COLO668 (cell line): ENCODE measurements around the gene DSCAML1.

Experiments
- DNase-seq: peaks from one replicate; lab custom pipeline; 2025; ENCODE audit not compliant: unreplicated experiment; lab: John Stamatoyannopoulos, UW

Gene DSCAML1

DNA sequence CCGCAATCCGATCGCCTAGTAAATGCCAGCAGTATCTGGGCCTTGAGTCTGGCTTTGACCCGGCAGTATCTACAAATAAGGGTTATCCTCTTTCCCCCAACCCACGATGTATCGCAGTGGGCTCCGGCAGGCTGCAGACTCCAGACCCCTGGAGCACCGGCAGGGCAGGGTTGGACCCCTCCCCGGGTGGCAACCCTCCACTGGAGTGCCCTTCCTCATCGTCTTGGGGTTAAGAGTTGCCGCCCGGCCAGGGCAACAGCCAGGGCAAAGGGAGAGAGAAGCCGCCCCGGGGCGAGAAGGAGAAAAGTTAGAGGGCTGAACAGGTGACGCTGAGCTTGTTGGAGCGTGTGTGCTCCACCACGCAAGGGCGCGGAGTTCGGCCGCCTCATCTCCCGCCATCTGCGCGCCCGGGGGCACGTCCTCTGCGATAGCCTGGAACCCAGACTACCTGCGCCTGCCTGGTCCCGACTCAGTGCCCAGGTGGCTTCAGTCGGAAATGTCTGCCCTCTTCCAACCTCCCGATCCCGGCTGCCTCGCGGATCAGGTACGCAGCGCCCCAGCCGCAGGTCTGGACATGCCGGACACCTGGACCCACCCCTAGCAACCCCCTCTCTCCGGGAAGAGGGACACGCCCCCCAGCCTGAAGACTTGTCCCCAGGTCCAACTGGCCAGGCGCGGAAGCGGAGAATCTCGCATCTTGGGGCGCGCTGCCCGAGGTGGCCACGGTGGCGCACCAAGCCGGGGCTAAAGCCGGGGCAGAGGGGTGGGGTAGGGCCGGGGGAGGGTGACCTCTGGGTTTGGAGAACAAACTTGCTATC is 1.2 kb downstream of the DSCAML1 start:
- DNase-seq = peak; percentile 75

DNA sequence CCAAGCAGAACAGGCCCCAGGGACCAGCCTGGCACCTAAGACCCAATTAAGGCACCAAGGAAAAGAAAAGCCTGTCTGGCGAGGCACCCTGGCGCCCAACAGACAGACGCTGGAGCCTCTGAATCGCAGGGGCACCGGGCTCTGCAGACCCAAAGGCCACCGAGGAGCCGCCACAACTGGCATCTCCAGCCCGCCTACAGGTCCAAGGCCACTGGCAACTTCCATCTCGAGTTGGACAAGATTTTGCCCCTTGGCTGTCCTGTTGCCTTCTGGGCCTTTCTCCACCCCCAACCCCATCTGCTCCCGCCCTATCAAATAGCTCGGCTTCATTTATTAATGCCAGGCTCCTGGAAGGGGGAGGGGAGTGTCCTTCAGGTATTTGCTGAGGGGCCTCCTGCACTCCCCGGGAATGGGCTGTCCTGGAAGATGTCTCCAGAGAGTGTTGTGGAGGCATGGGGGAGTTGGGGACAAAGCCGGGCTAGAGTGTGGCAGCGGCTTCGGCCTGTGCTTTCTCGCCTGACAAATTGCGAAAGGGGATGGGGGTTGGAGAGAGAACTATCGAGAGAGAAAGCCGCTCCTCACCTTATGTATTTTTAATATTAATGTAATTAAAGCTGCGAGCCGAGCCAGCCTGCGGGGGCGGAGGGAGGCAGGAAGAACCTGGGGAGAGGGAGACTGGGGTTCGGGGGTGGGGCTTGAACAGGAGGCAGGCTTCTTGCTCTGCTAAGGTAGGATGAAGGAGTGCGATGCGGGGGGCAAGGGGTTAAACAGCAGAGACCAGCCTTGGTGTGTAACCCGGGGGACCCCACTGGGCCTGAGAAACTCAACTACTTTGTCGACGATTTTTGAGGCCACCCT is 2.0 kb downstream of the DSCAML1 start:
- no peak for DNase-seq

- DNase-seq = no peak
These were observed 2.9 kb downstream of the DSCAML1 start for GRCh38 chr11:117794135-117794534.

GRCh38 chr11:117793583-117793982 is 3.4 kb downstream of the DSCAML1 start:
- no peak for DNase-seq

- DNase-seq = peak; percentile 57
These were observed 4.0 kb downstream of the DSCAML1 start for GRCh38 chr11:117792992-117793391.

DNA sequence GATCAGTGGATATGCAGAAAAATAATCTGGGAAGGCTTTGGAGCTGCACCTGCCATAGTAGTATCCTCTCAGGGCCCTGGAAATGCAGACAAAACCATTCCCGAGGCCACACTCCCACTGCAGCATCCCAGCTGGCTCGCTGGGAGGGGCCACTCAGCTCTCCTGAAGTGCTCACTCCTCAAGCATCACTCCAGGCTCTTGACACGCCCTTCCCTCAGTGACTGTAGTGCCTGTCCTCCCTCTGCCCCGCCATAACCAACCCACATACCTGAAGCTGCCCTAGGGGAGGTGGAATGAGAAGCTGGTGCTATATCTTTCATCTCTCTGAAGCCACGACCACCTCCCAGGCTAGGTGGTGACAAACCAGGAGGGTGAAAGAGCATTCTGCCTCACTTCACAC is 4.8 kb downstream of the DSCAML1 start:
- peak; percentile 32 for DNase-seq

- no peak for DNase-seq
These were observed 6.7 kb downstream of the DSCAML1 start for GRCh38 chr11:117790279-117790678.

GRCh38 chr11:117789241-117789640 is 7.8 kb downstream of the DSCAML1 start:
- no peak for DNase-seq

DNA sequence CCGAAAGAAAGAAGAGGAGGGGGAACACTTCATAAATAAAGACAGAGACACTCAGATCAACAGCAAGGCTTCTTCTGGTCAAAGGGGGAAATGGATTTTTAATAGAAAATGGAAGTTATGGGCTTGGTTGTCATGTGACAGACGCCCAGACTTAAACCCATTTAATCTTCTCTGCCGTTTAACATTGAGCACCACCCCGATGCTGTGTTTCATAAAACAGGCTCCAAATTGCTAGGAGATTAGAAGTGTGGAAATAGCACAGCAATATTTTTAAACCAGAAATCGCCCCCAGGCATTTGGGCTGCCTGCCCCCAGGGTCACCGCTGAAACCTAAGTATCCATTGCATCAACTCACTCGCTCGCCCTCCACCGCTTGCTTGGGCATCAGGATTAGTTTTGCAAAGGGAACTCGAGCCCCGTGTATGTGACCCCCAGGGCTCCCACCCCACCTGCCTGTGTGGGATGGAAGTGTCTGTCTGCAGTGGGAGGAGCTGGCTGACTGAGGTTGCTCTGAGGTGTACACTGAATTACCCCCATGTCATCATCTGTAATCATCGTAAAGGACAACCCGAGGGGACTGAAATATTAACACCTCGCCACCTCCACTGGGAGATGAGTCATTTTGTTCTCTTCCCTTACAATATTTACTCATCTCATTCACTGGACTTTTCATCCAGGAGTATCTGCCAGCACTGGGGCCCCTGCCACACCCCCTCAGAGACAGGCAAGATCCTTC is 10.7 kb downstream of the DSCAML1 start:
- DNase-seq = peak; percentile 81

DNA sequence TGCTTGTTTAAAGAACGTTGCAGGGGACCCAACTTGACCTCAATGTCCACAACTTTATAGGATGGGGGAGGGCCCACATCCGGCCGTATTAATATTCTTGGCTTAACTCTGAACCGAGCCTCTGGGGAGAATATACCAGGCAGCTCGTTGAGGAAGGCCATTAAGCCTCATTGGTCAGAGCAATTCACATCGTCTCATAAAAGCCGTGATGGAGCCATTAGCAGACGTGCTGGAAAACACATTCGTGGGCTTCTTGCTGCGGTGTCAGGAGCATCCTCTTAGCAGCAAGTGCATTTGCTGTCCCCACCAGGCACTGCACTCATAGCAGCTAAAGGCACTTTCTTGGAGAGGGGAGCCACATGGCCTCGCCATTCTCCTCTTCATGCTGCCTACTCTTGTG is 14.9 kb downstream of the DSCAML1 start:
- no peak for DNase-seq

DNA sequence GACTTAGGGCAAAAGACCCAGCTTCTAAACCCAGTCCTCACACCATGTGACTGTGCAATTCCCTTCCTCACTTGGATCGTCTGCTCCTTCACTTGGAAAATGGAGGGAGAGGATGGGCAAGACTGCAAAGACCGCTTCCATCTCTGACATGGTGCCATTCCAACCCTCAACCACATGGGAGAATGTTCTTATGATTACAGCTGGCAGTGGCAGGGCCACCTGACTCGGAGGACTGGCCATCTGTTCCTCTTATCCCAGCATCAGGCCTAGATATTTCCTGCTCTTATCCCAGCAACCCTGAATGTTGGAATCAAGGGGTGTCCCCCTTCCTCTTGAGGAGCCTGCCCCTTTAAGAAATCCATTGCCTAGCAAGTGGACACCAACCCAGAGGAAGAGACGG is 15.4 kb downstream of the DSCAML1 start:
- DNase-seq = no peak

DNA sequence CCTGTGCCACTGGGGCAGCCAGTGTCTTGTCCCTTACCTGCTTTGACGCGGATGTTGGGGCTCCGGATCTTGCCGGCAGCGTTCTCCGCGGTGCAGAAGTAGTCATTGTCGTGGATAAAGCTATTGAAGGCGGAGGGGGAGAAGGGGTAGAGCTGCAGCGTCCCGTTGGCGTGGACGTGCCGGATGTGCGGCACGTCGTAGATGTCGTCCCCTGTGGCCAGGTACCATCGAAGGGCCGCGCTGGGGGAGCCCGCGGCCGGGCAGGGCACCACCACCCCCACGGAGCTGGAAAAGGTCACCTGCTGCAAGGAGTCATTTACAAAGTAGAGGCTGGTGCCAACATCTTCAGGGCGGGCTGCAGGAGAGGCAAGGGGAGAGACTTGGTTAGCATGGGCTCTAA is 16.6 kb downstream of the DSCAML1 start:
- no peak for DNase-seq

DNA sequence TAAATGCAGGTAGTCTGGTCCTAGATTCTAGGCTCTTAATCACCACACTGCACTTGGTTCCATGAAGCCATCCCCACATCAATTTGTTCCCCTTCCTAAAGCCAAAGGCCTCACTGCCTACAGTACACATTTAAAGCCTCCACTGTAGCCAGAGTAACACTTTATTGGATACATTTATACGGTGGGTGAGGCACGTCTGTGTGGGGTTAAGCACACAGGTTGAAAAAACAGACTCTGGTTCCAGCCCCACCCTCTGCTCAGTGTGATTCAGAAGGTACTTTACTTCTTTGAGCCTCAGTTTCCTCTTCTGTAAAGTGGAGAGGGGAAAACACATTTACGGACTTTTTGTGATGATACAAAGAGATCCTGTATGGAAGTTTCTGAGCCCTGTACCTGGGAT is 22.5 kb downstream of the DSCAML1 start:
- DNase-seq = no peak

DNA sequence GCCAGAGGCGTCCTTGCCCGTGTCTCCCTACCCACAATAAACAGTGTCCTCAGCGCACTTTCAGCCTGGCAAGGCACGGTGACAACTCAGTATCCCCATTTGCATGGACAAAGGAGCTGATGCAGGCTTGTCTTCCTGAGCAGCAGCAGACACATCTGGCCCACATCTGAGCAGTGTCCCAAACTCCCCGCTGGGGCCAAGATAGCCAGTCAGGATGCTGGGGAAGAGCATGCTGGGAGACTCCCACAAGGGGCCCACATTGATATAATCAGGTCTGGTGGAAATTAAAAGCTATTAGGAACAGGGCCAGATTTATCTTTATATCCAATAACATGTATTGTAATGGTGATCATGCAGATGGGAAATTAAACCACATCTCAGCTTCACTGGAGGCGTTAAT is 24.7 kb downstream of the DSCAML1 start:
- no peak for DNase-seq

DNA sequence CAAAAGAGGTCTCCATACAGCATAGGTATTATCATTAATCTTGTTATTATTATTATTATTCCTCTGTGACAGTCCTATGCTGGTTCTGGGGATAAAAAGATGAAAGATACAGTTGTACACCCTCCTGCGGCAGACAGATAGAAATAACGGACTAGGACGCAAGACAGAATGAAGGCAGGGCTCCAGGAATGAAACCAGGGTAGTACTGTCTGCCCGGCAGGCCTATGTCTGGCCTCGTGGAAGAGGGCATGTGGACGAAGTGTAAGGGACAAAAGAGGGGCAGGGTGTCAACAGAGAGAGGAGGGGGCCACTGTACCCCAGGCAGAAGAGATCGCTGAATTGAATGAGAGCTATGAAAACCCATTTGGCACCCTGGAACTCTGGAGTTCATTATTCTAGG is 25.2 kb downstream of the DSCAML1 start:
- DNase-seq = no peak

GRCh38 chr11:117771197-117771596 is 25.8 kb downstream of the DSCAML1 start:
- no peak for DNase-seq

DNA sequence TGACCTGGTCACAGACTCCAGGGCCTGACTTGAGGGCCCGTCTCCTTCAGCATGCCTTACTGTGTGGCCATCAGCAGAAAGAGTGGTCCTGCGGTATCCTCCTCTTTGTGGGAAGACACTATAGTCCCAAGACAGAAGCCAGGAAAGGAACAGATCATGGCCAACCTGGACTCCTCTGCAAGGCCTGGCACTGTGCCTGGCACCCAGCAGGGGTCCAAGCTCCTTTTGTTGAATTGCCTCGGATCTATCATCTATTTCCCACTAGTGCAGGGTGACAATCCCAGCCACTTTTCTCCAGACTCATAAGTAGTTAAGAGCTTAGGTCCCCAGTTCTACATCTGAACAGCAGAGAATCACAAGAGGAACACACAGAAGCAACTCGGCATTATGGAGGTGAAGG is 27.0 kb downstream of the DSCAML1 start:
- peak; percentile 37 for DNase-seq

DNA sequence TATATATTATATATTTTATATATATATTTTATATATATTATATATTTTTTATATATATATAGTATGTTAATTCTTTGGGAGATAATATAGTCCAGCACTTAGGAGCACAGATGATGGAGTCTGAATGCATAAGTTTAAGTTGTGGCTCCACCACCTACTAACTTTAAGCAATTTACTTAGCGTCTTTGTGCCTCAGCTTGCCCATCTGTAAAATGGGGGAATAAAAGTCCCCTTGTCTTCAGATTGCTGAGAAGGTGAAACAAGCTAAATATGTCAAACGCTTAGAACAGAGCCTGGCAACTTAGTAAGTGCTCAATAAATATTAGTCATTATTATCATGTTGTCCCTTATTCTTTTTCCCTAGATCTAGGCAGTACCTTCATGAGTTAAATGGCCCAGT is 27.5 kb downstream of the DSCAML1 start:
- DNase-seq = no peak

DNA sequence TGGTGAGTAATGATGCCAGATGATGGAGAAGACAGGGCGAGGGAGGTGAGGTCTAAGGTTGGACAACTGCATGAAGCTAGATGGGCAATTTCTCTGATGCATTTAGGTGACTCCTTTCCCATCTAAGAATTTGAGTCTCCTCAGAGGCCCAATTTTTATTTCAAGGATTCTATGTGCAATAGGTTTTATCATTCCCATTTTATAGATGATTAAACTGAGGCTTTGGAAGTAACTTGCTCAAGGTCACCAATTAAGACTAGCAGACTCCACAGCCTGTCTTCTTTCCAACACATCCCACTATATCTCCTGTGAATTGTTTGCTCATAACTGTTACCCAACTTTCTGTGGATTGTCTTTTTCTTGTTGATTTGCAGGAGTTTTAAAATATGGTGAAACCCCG is 28.5 kb downstream of the DSCAML1 start:
- DNase-seq = no peak

DNA sequence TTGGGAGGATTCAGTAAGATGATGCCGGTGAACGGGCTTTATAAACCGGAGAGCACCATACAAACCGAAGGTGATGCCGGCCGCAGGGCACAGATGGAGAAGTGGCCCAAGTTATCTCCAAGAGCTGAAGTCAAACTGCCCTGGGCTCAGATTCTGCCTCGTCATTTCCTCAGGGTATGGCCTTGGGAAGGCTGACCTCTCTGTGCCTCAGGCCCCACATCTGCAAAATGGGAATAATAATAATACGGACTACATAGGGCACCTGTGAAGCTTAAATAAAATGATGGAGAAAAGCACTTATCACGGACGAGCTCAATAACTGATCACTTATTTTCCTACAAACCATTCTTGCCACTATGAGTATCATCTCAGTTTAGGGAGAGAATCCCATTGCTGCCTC is 29.9 kb downstream of the DSCAML1 start:
- no peak for DNase-seq

- DNase-seq = no peak
These were observed 30.4 kb downstream of the DSCAML1 start for GRCh38 chr11:117766576-117766975.

- DNase-seq = no peak
These were observed 31.0 kb downstream of the DSCAML1 start for GRCh38 chr11:117766026-117766425.
